Measurements from ENCODE around the gene MYO7A. TPM values are rescaled to one million over a fixed set of nuclear protein-coding genes. Genes with fewer than 3 reads are reported as not detected.

The MYO7A gene
- total and polyA plus RNA-seq, 2 donors (not counting 1 experiment from before 2014, with no cell fraction given): 0.03 to 0.07 TPM

DNA sequence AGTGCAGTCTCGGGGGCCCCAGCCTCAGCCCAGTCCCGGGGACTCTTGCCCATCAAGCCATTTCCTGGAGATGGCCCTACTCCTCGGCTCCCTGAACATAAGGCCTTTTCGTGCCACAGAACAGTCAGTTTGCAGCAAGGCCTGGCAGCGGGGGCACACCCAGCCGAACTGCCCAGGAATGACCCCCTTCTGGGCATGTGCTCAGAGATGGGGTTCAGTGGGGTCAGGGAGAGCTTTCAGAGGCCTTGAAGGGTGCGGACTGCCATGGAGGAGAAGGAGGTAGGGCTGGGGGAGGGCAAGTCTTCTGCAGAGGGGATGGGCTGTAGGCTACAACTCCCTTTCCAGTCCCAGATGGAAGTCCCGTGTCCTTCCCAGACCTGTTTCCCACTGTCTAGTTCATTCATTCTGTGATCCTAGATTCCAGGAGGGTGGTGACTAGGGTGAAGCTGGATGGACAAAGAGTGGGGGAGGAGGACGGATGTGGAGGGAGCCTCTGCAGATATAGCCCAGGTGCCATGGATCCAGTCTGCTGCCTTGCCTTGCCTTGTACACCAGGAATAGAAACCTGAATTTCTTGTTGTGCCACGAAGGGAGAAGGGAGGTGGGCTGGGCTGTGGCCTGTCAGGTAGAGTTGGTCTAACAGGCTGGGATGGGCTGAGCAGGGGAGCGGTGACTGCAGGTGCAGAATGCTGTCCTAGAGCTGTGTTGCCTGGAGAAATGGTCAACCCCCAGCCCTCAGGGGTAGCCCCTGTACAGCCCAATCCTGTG is 39.6 kb upstream of the MYO7A start:
- intact Hi-C loops (cut with micrococcal nuclease): no loop called here
- ChIA-PET CTCF (interaction anchor here (1.2 to 5.1 kb wide), 3 partner anchors 9 to 169 kb away, joined by 3 to 73 read pairs (median 45); no protein-coding TSS in a partner anchor), POLR2A (no interaction called here)

DNA sequence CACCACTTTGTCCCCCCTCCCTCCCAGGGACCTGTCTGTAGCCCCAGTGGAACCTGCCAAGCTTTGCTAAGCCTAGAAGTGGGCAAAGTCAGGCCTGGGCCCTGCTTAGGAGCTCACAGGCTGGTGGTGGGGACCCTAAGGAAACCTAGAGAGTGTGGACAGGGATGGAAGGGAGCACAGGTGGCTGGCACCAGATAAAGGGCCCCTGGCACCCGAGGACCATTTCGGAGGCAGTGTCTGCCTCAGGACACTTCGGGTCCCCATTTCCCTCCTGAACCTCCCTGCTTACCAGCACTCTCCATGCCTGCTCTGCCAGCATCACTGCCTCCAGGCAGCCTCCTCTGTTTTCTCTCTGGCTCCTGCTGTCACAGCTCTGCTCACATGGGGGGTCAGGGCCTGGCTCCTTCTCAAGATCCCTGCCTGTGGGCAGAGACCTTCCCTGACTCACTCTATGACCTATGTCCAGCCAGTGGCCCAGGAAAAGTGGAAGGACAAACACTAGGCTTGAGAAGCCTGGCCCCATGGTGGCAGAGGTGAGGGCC is 39.0 kb upstream of the MYO7A start:
- Histone ChIP-seq H3K4me1 (ENCODE audit: control insufficient read depth in 2 of 2, insufficient read depth in 2 of 2, low read length in 2 of 2) (no peaks in the 10 kb centered on the region), H3K27me3 (replicated peaks in 1 of 4; ENCODE audit: control extremely low read depth in 1 of 4, control insufficient read depth in 3 of 4, insufficient read depth in 4 of 4, low read length in 3 of 4) (no peaks in the 10 kb centered on the region), H3K36me3 (replicated peaks in 1 of 2; ENCODE audit: control extremely low read depth in 1 of 2, control insufficient read depth in 1 of 2, extremely low read depth in 1 of 2, insufficient read depth in 2 of 2, low read length in 1 of 2) (no peaks in the 10 kb centered on the region), H3K79me2 (ENCODE audit: control insufficient read depth, insufficient read depth, low read length) (no peaks in the 10 kb centered on the region), H3K4me2 (replicated peaks; ENCODE audit: low read depth, low read length, poor library complexity, severe bottlenecking) (no peak overlapping the region), H3K27ac (ENCODE audit: low read length in 2 of 2) (no peak overlapping the region), H4K20me1 (ENCODE audit: control insufficient read depth, insufficient read depth, low read length, poor library complexity, severe bottlenecking) (no peaks in the 10 kb centered on the region), H3K9ac (ENCODE audit: low read length) (no peak overlapping the region), H3K9me3 (ENCODE audit: control extremely low read depth in 1 of 3, control insufficient read depth in 2 of 3, insufficient read depth in 1 of 3, low read length in 2 of 3) (no peaks in the 10 kb centered on the region), H3K4me3 (ENCODE audit: control extremely low read depth in 1 of 5, extremely low read depth in 1 of 5, insufficient read depth in 1 of 5, low read depth in 2 of 5, low read length in 4 of 5) (no peak overlapping the region), H2AFZ (ENCODE audit: insufficient read depth, low read depth, low read length, poor library complexity, severe bottlenecking) (no peak overlapping the region)
- TF ChIP-seq, protein P1, sequence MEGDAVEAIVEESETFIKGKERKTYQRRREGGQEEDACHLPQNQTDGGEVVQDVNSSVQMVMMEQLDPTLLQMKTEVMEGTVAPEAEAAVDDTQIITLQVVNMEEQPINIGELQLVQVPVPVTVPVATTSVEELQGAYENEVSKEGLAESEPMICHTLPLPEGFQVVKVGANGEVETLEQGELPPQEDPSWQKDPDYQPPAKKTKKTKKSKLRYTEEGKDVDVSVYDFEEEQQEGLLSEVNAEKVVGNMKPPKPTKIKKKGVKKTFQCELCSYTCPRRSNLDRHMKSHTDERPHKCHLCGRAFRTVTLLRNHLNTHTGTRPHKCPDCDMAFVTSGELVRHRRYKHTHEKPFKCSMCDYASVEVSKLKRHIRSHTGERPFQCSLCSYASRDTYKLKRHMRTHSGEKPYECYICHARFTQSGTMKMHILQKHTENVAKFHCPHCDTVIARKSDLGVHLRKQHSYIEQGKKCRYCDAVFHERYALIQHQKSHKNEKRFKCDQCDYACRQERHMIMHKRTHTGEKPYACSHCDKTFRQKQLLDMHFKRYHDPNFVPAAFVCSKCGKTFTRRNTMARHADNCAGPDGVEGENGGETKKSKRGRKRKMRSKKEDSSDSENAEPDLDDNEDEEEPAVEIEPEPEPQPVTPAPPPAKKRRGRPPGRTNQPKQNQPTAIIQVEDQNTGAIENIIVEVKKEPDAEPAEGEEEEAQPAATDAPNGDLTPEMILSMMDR (IDR thresholded peaks at IDR 0.05): no peak
- TF ChIP-seq EZH2 (IDR thresholded peaks at IDR 0.05; ENCODE audit: borderline replicate concordance, insufficient read depth, low read depth, low read length, poor library complexity, severe bottlenecking): no peak
- no peak for ATAC-seq (ENCODE audit: low read depth)
- no peaks in the 10 kb centered on the region for H3K4me1 Mint-ChIP-seq
- ChIA-PET POLR2A (no interaction called here), CTCF (interaction anchor here (1.2 to 5.1 kb wide), 4 partner anchors 10 to 367 kb away, joined by 3 to 73 read pairs (median 24); no protein-coding TSS in a partner anchor)
- no peaks in the 10 kb centered on the region for H3K9me3 Mint-ChIP-seq (ENCODE audit: insufficient read depth)
- 84% methylated on average over 3 of the region's 3 CpGs for WGBS (ENCODE audit: insufficient coverage)
- no peaks in the 10 kb centered on the region for H3K27me3 Mint-ChIP-seq
- no peak overlapping the region for H3K27ac Mint-ChIP-seq
- DNase-seq: no peak
- no peak overlapping the region for H3K4me3 Mint-ChIP-seq
- intact Hi-C loops (cut with micrococcal nuclease): no loop called here

More for the DNA sequence above, 39.6 kb upstream of the MYO7A start:
- ATAC-seq (ENCODE audit: low read depth) (no peak), DNase-seq (no peak)
- Histone ChIP-seq H4K20me1 (ENCODE audit: control insufficient read depth, insufficient read depth, low read length, poor library complexity, severe bottlenecking) (no peaks in the 10 kb centered on the region), H2AFZ (ENCODE audit: insufficient read depth, low read depth, low read length, poor library complexity, severe bottlenecking) (no peak overlapping the region), H3K27me3 (replicated peaks in 1 of 4; ENCODE audit: control extremely low read depth in 1 of 4, control insufficient read depth in 3 of 4, insufficient read depth in 4 of 4, low read length in 3 of 4) (no peaks in the 10 kb centered on the region), H3K4me1 (ENCODE audit: control insufficient read depth in 2 of 2, insufficient read depth in 2 of 2, low read length in 2 of 2) (no peaks in the 10 kb centered on the region), H3K79me2 (ENCODE audit: control insufficient read depth, insufficient read depth, low read length) (no peaks in the 10 kb centered on the region), H3K4me2 (replicated peaks; ENCODE audit: low read depth, low read length, poor library complexity, severe bottlenecking) (no peak overlapping the region), H3K4me3 (ENCODE audit: control extremely low read depth in 1 of 5, extremely low read depth in 1 of 5, insufficient read depth in 1 of 5, low read depth in 2 of 5, low read length in 4 of 5) (no peak overlapping the region), H3K36me3 (replicated peaks in 1 of 2; ENCODE audit: control extremely low read depth in 1 of 2, control insufficient read depth in 1 of 2, extremely low read depth in 1 of 2, insufficient read depth in 2 of 2, low read length in 1 of 2) (no peaks in the 10 kb centered on the region), H3K9ac (ENCODE audit: low read length) (no peak overlapping the region), H3K27ac (ENCODE audit: low read length in 2 of 2) (no peak overlapping the region), H3K9me3 (ENCODE audit: control extremely low read depth in 1 of 3, control insufficient read depth in 2 of 3, insufficient read depth in 1 of 3, low read length in 2 of 3) (no peaks in the 10 kb centered on the region)
- no peak overlapping the region for H3K4me3 Mint-ChIP-seq
- TF ChIP-seq, protein P1 (IDR thresholded peaks at IDR 0.05): no peak
- no peak for TF ChIP-seq EZH2 (IDR thresholded peaks at IDR 0.05; ENCODE audit: borderline replicate concordance, insufficient read depth, low read depth, low read length, poor library complexity, severe bottlenecking)
- H3K27me3 Mint-ChIP-seq: no peaks in the 10 kb centered on the region
- H3K4me1 Mint-ChIP-seq: no peaks in the 10 kb centered on the region
- H3K9me3 Mint-ChIP-seq (ENCODE audit: insufficient read depth): no peaks in the 10 kb centered on the region
- no peak overlapping the region for H3K27ac Mint-ChIP-seq
- WGBS (ENCODE audit: insufficient coverage): 79% methylated on average over 10 of the region's 11 CpGs
